Measurements from ENCODE around the gene OR3A1. TPM values are rescaled to one million over a fixed set of nuclear protein-coding genes. Genes with fewer than 3 reads are reported as not detected.

OR3A1 gene
- not detected in 2 replicates for total RNA-seq

GRCh38 chr17:3298260-3298659, at the start of gene OR3A1:
Gene OR3A1, minus strand, starts transcription at chr17:3298360. Its CDS starts 5,778 bp downstream, at chr17:3292582.

Other genes starting within 250 kb of the OR3A1 start
- gene OR1D5, start 234.8 kb downstream of the OR3A1 start, total RNA-seq = not detected in 2 replicates
- not detected in 2 replicates for gene OR1D2, start 193.9 kb downstream of the OR3A1 start, total RNA-seq
- not detected in 2 replicates for gene OR1G1, start 170.8 kb downstream of the OR3A1 start, total RNA-seq
- gene OR1A2, start 100.8 kb downstream of the OR3A1 start, total RNA-seq = not detected in 2 replicates
- gene OR1A1, start 90.7 kb downstream of the OR3A1 start, total RNA-seq = not detected in 2 replicates
- gene OR3A2, start 87.9 kb upstream of the OR3A1 start, total RNA-seq = not detected in 2 replicates
- not detected in 2 replicates for gene OR1E1, start 100.0 kb upstream of the OR3A1 start, total RNA-seq
- not detected in 2 replicates for gene OR3A3, start 113.0 kb upstream of the OR3A1 start, total RNA-seq
- gene OR1E2, start 135.5 kb upstream of the OR3A1 start, total RNA-seq = not detected in 2 replicates
- gene SPATA22, start 173.5 kb upstream of the OR3A1 start, total RNA-seq = 0.71 TPM in 1 of 2 replicates, not detected in the other
- 1.2 and 1.6 TPM in 2 replicates for gene ASPA, start 177.6 kb upstream of the OR3A1 start, total RNA-seq

Data from myometrial cell (primary cell).